Eye (tissue), 1 donor: ENCODE results near the gene GSG1L.

Experiments
- DNase-seq: peaks from one replicate; pipeline ENCODE4 v3.0.0-alpha.2; 2015

The GSG1L gene

GRCh38 chr16:27805828-27806351 is 257.6 kb downstream of the GSG1L start:
- DNase-seq = no peak

GRCh38 chr16:27803775-27804549 is 259.6 kb downstream of the GSG1L start:
- no peak for DNase-seq

GRCh38 chr16:27802664-27803439 is 260.7 kb downstream of the GSG1L start:
- DNase-seq = no peak

- DNase-seq = no peak
Observed at GRCh38 chr16:27801289-27801945, 262.1 kb downstream of the GSG1L start.

- DNase-seq = no peak
Observed at GRCh38 chr16:27800817-27801216, 262.7 kb downstream of the GSG1L start.

GRCh38 chr16:27799896-27800295 is 263.6 kb downstream of the GSG1L start:
- DNase-seq = no peak

- no peak for DNase-seq
Observed at GRCh38 chr16:27798241-27798640, 265.3 kb downstream of the GSG1L start.

- DNase-seq = peak; percentile 81
Observed at GRCh38 chr16:27795992-27796614, 267.4 kb downstream of the GSG1L start.

GRCh38 chr16:27793249-27793622 is 270.3 kb downstream of the GSG1L start:
- DNase-seq = no peak

- no peak for DNase-seq
Observed at GRCh38 chr16:27792486-27793248, 270.8 kb downstream of the GSG1L start.

- DNase-seq = no peak
Observed at GRCh38 chr16:27791404-27791719, 272.2 kb downstream of the GSG1L start.

GRCh38 chr16:27790546-27791403 is 272.7 kb downstream of the GSG1L start:
- DNase-seq = no peak

GRCh38 chr16:27789595-27790241 is 273.8 kb downstream of the GSG1L start:
- no peak for DNase-seq

GRCh38 chr16:27789150-27789549 is 274.4 kb downstream of the GSG1L start:
- DNase-seq = no peak

- no peak for DNase-seq
Observed at GRCh38 chr16:27787665-27788064, 275.8 kb downstream of the GSG1L start.

- no peak for DNase-seq
Observed at GRCh38 chr16:27786923-27787625, 276.4 kb downstream of the GSG1L start.

- peak; percentile 81 for DNase-seq
Observed at GRCh38 chr16:27786221-27786922, 277.1 kb downstream of the GSG1L start.

- no peak for DNase-seq
Observed at GRCh38 chr16:27785307-27785678, 278.2 kb downstream of the GSG1L start.
